Heart right ventricle (tissue), 16 donors: ENCODE results near the gene LSM7. TPM values are rescaled to one million over a fixed set of nuclear protein-coding genes. Genes with fewer than 3 reads are reported as not detected.
A peak's percentile ranks its signal among the peaks of the same experiment; 100 is the strongest.

Experiments used
- ATAC-seq, 8 donors: fragments of 200-7000 bp; cut with Tn5 transposase; one replicate each; pipeline ENCODE4 v1.9.1; 2020; ENCODE audit warnings: mild to moderate bottlenecking in 8 of 8, moderate library complexity in 8 of 8, moderate number of reproducible peaks in 1 of 8
- DNase-seq, 2 donors: peaks; one replicate each; pipeline ENCODE4 v3.0.0-alpha.2; 2020
- H3K27ac ChIP-seq, 10 donors: fragments of 200-600 bp; sonication (generic) in 2 of 10; one replicate each; pipeline versions ENCODE4 v1.5.0 to v1.8.0; 2020 to 2022; ENCODE audit warnings: mild to moderate bottlenecking in 3 of 10
- H3K27me3 ChIP-seq, 7 donors: fragments of 200-600 bp; one replicate each; pipeline ENCODE4 v1.8.0; 2021 to 2022; ENCODE audit warnings: mild to moderate bottlenecking in 2 of 7
- H3K36me3 ChIP-seq, 9 donors: fragments of 200-600 bp; sonication (generic) in 1 of 9; one replicate each; pipeline versions ENCODE4 v1.5.0 to v1.8.0; 2020 to 2022; ENCODE audit warnings: mild to moderate bottlenecking in 2 of 9
- H3K4me1 ChIP-seq, 9 donors: fragments of 200-600 bp; sonication (generic) in 1 of 9; one replicate each; pipeline versions ENCODE4 v1.5.0 to v1.8.0; 2020 to 2022; ENCODE audit warnings: mild to moderate bottlenecking in 4 of 9
- H3K4me3 ChIP-seq, 10 donors: fragments of 200-600 bp; sonication (generic) in 2 of 10; one replicate each; pipeline versions ENCODE4 v1.5.0 to v1.8.0; 2020 to 2022; ENCODE audit warnings: mild to moderate bottlenecking in 7 of 10, moderate library complexity in 2 of 10
- H3K9me3 ChIP-seq, 11 donors: fragments of 200-600 bp in 10 of 11; sonication (generic) in 2 of 11; one replicate each; pipeline versions ENCODE4 v1.5.0 to v1.8.0; 2013 to 2022; ENCODE audit warnings: mild to moderate bottlenecking in 2 of 11, control low read depth in 1 of 11, moderate library complexity in 1 of 11
- CTCF ChIP-seq, 9 donors: fragments of 200-600 bp; sonication (generic) in 2 of 9; IDR thresholded peaks; one replicate each; pipeline versions ENCODE4 v1.5.0 to v1.8.0; 2021 to 2022; ENCODE audit warnings: antibody characterized with exemption in 9 of 9, mild to moderate bottlenecking in 5 of 9, moderate library complexity in 1 of 9
- WGBS, 2 donors: extraction: QIAGEN DNeasy Blood & Tissue Kit; methylation state at CpG; one replicate each; pipeline ENCODE4 v1.1.7; 2013; ENCODE audit warnings: inconsistent platforms in 1 of 2; 5-methylcytosine and 5-hydroxymethylcytosine counted together
- intact Hi-C, 10 donors: fragments of 100-400 bp; cut with DNase I; formaldehyde crosslinking; loops; one replicate each; pipeline versions ENCODE4 v1.11.1 to v1.14.2; 2022
- polyA plus RNA-seq, 2 donors: library from polyadenylated mRNA; stranded (reverse); fragments of 200-250 nt; gene quantifications; one replicate each; pipeline ENCODE4 v1.2.3, GENCODE V29; 2013
- total RNA-seq, 10 donors: library from RNA; stranded (reverse); fragmentation: NEBNext Ultra II Directional in 3 of 10; extraction: Animal tissue kit (Norgen Biotek cat#: 25700) in 3 of 10; gene quantifications; one replicate each; pipeline versions ENCODE4 v1.2.1 to v1.2.4, GENCODE V29; 2021 to 2023
- donor health status: Arrhythmogenic right ventricular cardiomyopathy.
- donor health status: ischemic (EF 13 %, LVEDD 7.1; RV severe dilation, severe dysfunction).
- donor health status: healthy with polysubstance abuse.
- donor health status: DM: no; HTN: yes; CAD: no.
- donor health status: DM: no; HTN: no; CAD: no.
- donor health status: ischemic (EF 25% LVEDD 6.9; RV normal size, moderate dysfunction).
- donor health status: ischemic (EF 25% LVEDD 5.7; RV mildly dilated, moderate dysfunction).
- donor health status: healthy.
- donor health status: DM: yes; HTN: yes; CAD: no.
- donor health status: Ischemic cardiomyopathy.
- donor health status: ischemic (EF 35%, LVEDD 5.7; RV mildly dilated, moderate dysfunction).
- donor health status: nonischemic (EF 11% LVEDD 7.7; RV severe dilation, severe dysfunction).
- donor health status: DM: yes; HTN: yes; CAD: no.
- donor health status: PGD.
- donor health status: ischemic (EF 29% LVEDD 5.4; RV normal size, mild dysfunction).
- donor health status: nonischemic (EF 23%, LVEDD 6.1; RV moderate dilation, normal function).

Gene LSM7
- total and polyA plus RNA-seq, 12 donors: 29.0 to 277 (median 38.7) TPM

GRCh38 chr19:2327773-2328400, 499 bp downstream of the LSM7 start:
- intact Hi-C loops: no loop called here
- ATAC-seq (peak in 4 of 8 donors; percentile 13 to 45 (median 36)), DNase-seq (peak in 1 of 2 donors; percentile 10)
- Histone ChIP-seq H3K4me1 (peaks cover 23 to 54% (median 51%) of the 10 kb centered on the region in 9 donors), H3K27me3 (no peaks in the 10 kb centered on the region), H3K9me3 (no peaks in the 10 kb centered on the region), H3K27ac (peak overlapping the region in 9 of 10 donors; percentile 79 to 93 (median 85)), H3K4me3 (peak overlapping the region; percentile 71 to 100 (median 96)), H3K36me3 (peaks cover 0 to 37% (median 0%) of the 10 kb centered on the region in 9 donors)
- TF ChIP-seq CTCF (IDR thresholded peaks at IDR 0.05): no peak
- WGBS, 2 donors: 1 to 2% methylated on average over 18 of the region's 18 CpGs

GRCh38 chr19:2326699-2327360, 1.6 kb downstream of the LSM7 start:
- Histone ChIP-seq H3K36me3 (peaks cover 0 to 47% (median 0%) of the 10 kb centered on the region in 9 donors), H3K4me1 (peaks cover 19 to 45% (median 41%) of the 10 kb centered on the region in 9 donors), H3K9me3 (no peaks in the 10 kb centered on the region), H3K27me3 (no peaks in the 10 kb centered on the region), H3K4me3 (peak overlapping the region in 3 of 10 donors; percentile 71 to 92 (median 91)), H3K27ac (peak overlapping the region in 1 of 10 donors; percentile 93)
- DNase-seq (no peak), ATAC-seq (no peak)
- 86 to 87% methylated on average over 16 of the region's 16 CpGs for WGBS, 2 donors
- intact Hi-C loops: no loop called here
- no peak for TF ChIP-seq CTCF (IDR thresholded peaks at IDR 0.05)

GRCh38 chr19:2325281-2326046, 2.9 kb downstream of the LSM7 start:
- intact Hi-C loops: no loop called here
- Histone ChIP-seq H3K27ac (no peak overlapping the region), H3K36me3 (peaks cover 0 to 54% (median 0%) of the 10 kb centered on the region in 9 donors), H3K9me3 (no peaks in the 10 kb centered on the region), H3K4me3 (no peak overlapping the region), H3K4me1 (peaks cover 14 to 32% (median 31%) of the 10 kb centered on the region in 9 donors), H3K27me3 (no peaks in the 10 kb centered on the region)
- TF ChIP-seq CTCF (IDR thresholded peaks at IDR 0.05): no peak
- ATAC-seq (no peak), DNase-seq (no peak)
- whole genome bisulfite sequencing, 2 donors: 79 to 80% methylated on average over 29 of the region's 29 CpGs

GRCh38 chr19:2324220-2324948, 4.0 kb downstream of the LSM7 start:
- no peak overlapping the region for H3K27ac ChIP-seq
- no peak for TF ChIP-seq CTCF (IDR thresholded peaks at IDR 0.05)
- H3K4me1 ChIP-seq: peaks cover 8 to 26% (median 21%) of the 10 kb centered on the region in 9 donors
- DNase-seq (no peak), ATAC-seq (no peak)
- no peaks in the 10 kb centered on the region for H3K9me3 ChIP-seq
- H3K4me3 ChIP-seq: no peak overlapping the region
- intact Hi-C loops: no loop called here
- H3K27me3 ChIP-seq: no peaks in the 10 kb centered on the region
- WGBS, 2 donors: 87 to 88% methylated on average over 34 of the region's 34 CpGs
- peaks cover 0 to 54% (median 0%) of the 10 kb centered on the region in 9 donors for H3K36me3 ChIP-seq
